ENCODE results near the gene ARFGEF2. TPM values are rescaled to one million over a fixed set of nuclear protein-coding genes. Genes with fewer than 3 reads are reported as not detected.
"Not testable (repeated sequence)": the region's sequence is repeated elsewhere in the genome, so short reads cannot be mapped to it uniquely, and the experiment has no call there.

ARFGEF2 gene
- total RNA-seq, 1 donor from 2014 or later = 26.7 TPM

GRCh38 chr20:49001741-49002140, 80.2 kb downstream of the ARFGEF2 start:
- no peak for DNase-seq (ENCODE audit: extremely low spot score, unreplicated experiment)
- Mint-ChIP-seq H3K4me3 (no peak overlapping the region), H3K27ac (no peak overlapping the region), H3K4me1 (ENCODE audit: unreplicated experiment) (no peaks in the 10 kb centered on the region), H3K27me3 (no peaks in the 10 kb centered on the region), H3K36me3 (peaks cover 30% of the 10 kb centered on the region), H3K9me3 (no peaks in the 10 kb centered on the region)
- no peak for TF ChIP-seq CTCF (conservative IDR thresholded peaks at IDR 0.05)

GRCh38 chr20:49006446-49006980, 85.0 kb downstream of the ARFGEF2 start:
- TF ChIP-seq CTCF (conservative IDR thresholded peaks at IDR 0.05) = no peak
- no peaks in the 10 kb centered on the region for H3K27me3 Mint-ChIP-seq
- no peak overlapping the region for H3K4me3 Mint-ChIP-seq
- H3K9me3 Mint-ChIP-seq = no peaks in the 10 kb centered on the region
- H3K36me3 Mint-ChIP-seq = peaks cover 30% of the 10 kb centered on the region
- DNase-seq (ENCODE audit: extremely low spot score, unreplicated experiment) = no peak
- no peaks in the 10 kb centered on the region for H3K4me1 Mint-ChIP-seq (ENCODE audit: unreplicated experiment)
- H3K27ac Mint-ChIP-seq = no peak overlapping the region

- no peaks in the 10 kb centered on the region for H3K4me1 Mint-ChIP-seq (ENCODE audit: unreplicated experiment)
- H3K36me3 Mint-ChIP-seq = peaks cover 32% of the 10 kb centered on the region
- H3K27me3 Mint-ChIP-seq = no peaks in the 10 kb centered on the region
- DNase-seq (ENCODE audit: extremely low spot score, unreplicated experiment) = no peak
- H3K27ac Mint-ChIP-seq = no peak overlapping the region
- TF ChIP-seq CTCF (conservative IDR thresholded peaks at IDR 0.05) = no peak
- no peak overlapping the region for H3K4me3 Mint-ChIP-seq
- H3K9me3 Mint-ChIP-seq = no peaks in the 10 kb centered on the region
Observed at GRCh38 chr20:49009899-49010631, 88.6 kb downstream of the ARFGEF2 start.

- no peaks in the 10 kb centered on the region for H3K27me3 Mint-ChIP-seq
- no peak overlapping the region for H3K4me3 Mint-ChIP-seq
- H3K27ac Mint-ChIP-seq = no peak overlapping the region
- no peak for DNase-seq (ENCODE audit: extremely low spot score, unreplicated experiment)
- no peaks in the 10 kb centered on the region for H3K4me1 Mint-ChIP-seq (ENCODE audit: unreplicated experiment)
- H3K9me3 Mint-ChIP-seq = no peaks in the 10 kb centered on the region
- no peak for TF ChIP-seq CTCF (conservative IDR thresholded peaks at IDR 0.05)
- H3K36me3 Mint-ChIP-seq = peaks cover 18% of the 10 kb centered on the region
Observed at GRCh38 chr20:49024220-49024619, 102.7 kb downstream of the ARFGEF2 start.

GRCh38 chr20:49028177-49028576, 106.7 kb downstream of the ARFGEF2 start:
- not testable (repeated sequence) for H3K27ac Mint-ChIP-seq; DNase-seq (ENCODE audit: extremely low spot score, unreplicated experiment); H3K4me3 Mint-ChIP-seq; H3K9me3 Mint-ChIP-seq; H3K27me3 Mint-ChIP-seq; H3K4me1 Mint-ChIP-seq (ENCODE audit: unreplicated experiment)
- peaks cover 20% of the 10 kb centered on the region for H3K36me3 Mint-ChIP-seq

- peaks cover 20% of the 10 kb centered on the region for H3K36me3 Mint-ChIP-seq
- DNase-seq (ENCODE audit: extremely low spot score, unreplicated experiment) = no peak
- TF ChIP-seq CTCF (conservative IDR thresholded peaks at IDR 0.05) = peak; percentile 65
- no peaks in the 10 kb centered on the region for H3K27me3 Mint-ChIP-seq
- H3K9me3 Mint-ChIP-seq = no peaks in the 10 kb centered on the region
- H3K27ac Mint-ChIP-seq = peak overlapping the region; percentile 55
- no peak overlapping the region for H3K4me3 Mint-ChIP-seq
- H3K4me1 Mint-ChIP-seq (ENCODE audit: unreplicated experiment) = no peaks in the 10 kb centered on the region
Observed at GRCh38 chr20:49028684-49029083, 107.2 kb downstream of the ARFGEF2 start.

Measured in type B pancreatic cell (in vitro differentiated cells).